K562 (cell line): ENCODE results near the gene MOB1B. TPM values are rescaled to one million over a fixed set of nuclear protein-coding genes. Genes with fewer than 3 reads are reported as not detected.
A peak's percentile ranks its signal among the peaks of the same experiment; 100 is the strongest.

Source experiments
- ATAC-seq: fragments of 200-7000 bp; cut with Tn5 transposase; 3 replicates; pipeline ENCODE4 v1.9.1; 2020; ENCODE audit warnings: moderate library complexity
- BruUV-seq: library from RNA; stranded (reverse); fragments of 400-500 nt; replicated peaks from 2 replicates; lab custom pipeline; 2021; lab: Mats Ljungman, UMichigan
- CTCF ChIA-PET: fragments of 300-600 bp; formaldehyde crosslinking; extraction: SDS; loops from one replicate; lab custom pipeline; 2021; ENCODE audit warnings: low intra/inter-chr PET ratio; lab: Yijun Ruan, JAX
- POLR2A ChIA-PET: fragments of 300-600, 350-650 bp; sonication (Branson Sonifier 250); formaldehyde crosslinking; extraction: SDS; loops from one replicate; lab custom pipeline; 2021; ENCODE audit warnings: antibody characterized with exemption, inconsistent platforms; lab: Yijun Ruan, JAX
- DNase-seq, 4 experiments: peaks; one replicate each; pipeline versions ENCODE4 v3.0.0 to v3.0.0-alpha.2; 2011 to 2018; ENCODE audit warnings: low spot score in 3 of 4, mixed read lengths in 3 of 4; ENCODE audit errors: extremely low read depth in 1 of 4
- FAIRE-seq: peaks from 2 replicates; lab custom pipeline; 2011; peaks lifted over from hg19 to GRCh38; lab: Jason Lieb, UNC
- H2AFZ ChIP-seq: 2 replicates; pipeline ENCODE4 v1.6.0; 2011; ENCODE audit warnings: low read depth, low read length, control low read depth, inconsistent platforms
- H3K27ac ChIP-seq: fragments of 200-600 bp; 3 replicates; pipeline ENCODE4 v1.8.0; 2011; ENCODE audit warnings: low read depth, mild to moderate bottlenecking, control low read depth, inconsistent platforms, low read length, moderate library complexity, mixed read lengths; ENCODE audit errors: extremely low read depth
- H3K27me3 ChIP-seq, 2 experiments: fragments of 300-600 bp in 1 of 2; 2 replicates in 1 of 2; 3 replicates in 1 of 2; pipeline versions ENCODE4 v1.6.0 to v1.8.0; 2011; ENCODE audit warnings: inconsistent platforms in 2 of 2, low read length in 2 of 2, mild to moderate bottlenecking in 1 of 2, mixed read lengths in 1 of 2, moderate library complexity in 1 of 2; ENCODE audit not compliant: control insufficient read depth in 2 of 2, insufficient read depth in 2 of 2
- H3K36me3 ChIP-seq: fragments of 300-600 bp; 3 replicates; pipeline ENCODE4 v1.8.0; 2011; ENCODE audit warnings: mild to moderate bottlenecking, low read length, inconsistent platforms; ENCODE audit not compliant: control insufficient read depth, insufficient read depth
- H3K4me1 ChIP-seq, 2 experiments: fragments of 200-600 bp in 1 of 2; replicated peaks in 1 of 2; 2 replicates in 1 of 2; 3 replicates in 1 of 2; pipeline versions ENCODE4 v1.5.1 to v1.8.0; 2011; ENCODE audit warnings: inconsistent platforms in 2 of 2, low read length in 2 of 2, mild to moderate bottlenecking in 1 of 2, mixed read lengths in 1 of 2, moderate library complexity in 1 of 2; ENCODE audit not compliant: control insufficient read depth in 2 of 2, insufficient read depth in 2 of 2
- H3K4me2 ChIP-seq: 2 replicates; pipeline ENCODE4 v1.6.1; 2011; ENCODE audit warnings: low read length, control low read depth, inconsistent platforms, mixed read lengths; ENCODE audit not compliant: insufficient read depth
- H3K4me3 ChIP-seq: fragments of 200-600 bp; sonication (generic), shearing (Covaris generic); 2 replicates; pipeline ENCODE4 v1.5.1; 2016; ENCODE audit warnings: control low read depth, inconsistent platforms
- H3K79me2 ChIP-seq: fragments of 200-600 bp; 3 replicates; pipeline ENCODE4 v1.8.0; 2011; ENCODE audit warnings: low read length, inconsistent platforms; ENCODE audit not compliant: control insufficient read depth, insufficient read depth
- H3K9ac ChIP-seq, 2 experiments: 2 replicates each; pipeline versions ENCODE4 v1.6.0 to v1.6.1; 2011; ENCODE audit warnings: low read depth in 2 of 2, low read length in 2 of 2, control low read depth in 1 of 2, inconsistent platforms in 1 of 2, mild to moderate bottlenecking in 1 of 2, mixed read lengths in 1 of 2; ENCODE audit not compliant: insufficient read depth in 1 of 2
- H3K9me1 ChIP-seq: one replicate; pipeline ENCODE4 v1.6.0; 2011; ENCODE audit warnings: inconsistent platforms, mild to moderate bottlenecking, low read length, moderate library complexity; ENCODE audit not compliant: control insufficient read depth, insufficient read depth
- H3K9me3 ChIP-seq: replicated peaks from 2 replicates; pipeline ENCODE4 v1.5.1; 2011; ENCODE audit warnings: low read depth, low read length, inconsistent platforms; ENCODE audit not compliant: control insufficient read depth, insufficient read depth
- H4K20me1 ChIP-seq: replicated peaks from 2 replicates; pipeline ENCODE4 v1.6.1; 2011; ENCODE audit warnings: low read length, inconsistent platforms, mixed read lengths; ENCODE audit not compliant: control insufficient read depth, insufficient read depth
- DMBX1 ChIP-seq: fragments of 250-450 bp; sonication (Bioruptor Pico); IDR thresholded peaks from 2 replicates; pipeline ENCODE4 v1.8.0; 2022; ENCODE audit warnings: inconsistent platforms, mild to moderate bottlenecking, moderate library complexity, borderline replicate concordance
- E2F4 ChIP-seq: sonication (generic); formaldehyde crosslinking; IDR thresholded peaks from 2 replicates; pipeline ENCODE4 v1.8.0; 2022; ENCODE audit warnings: mild to moderate bottlenecking, low read depth, missing genetic modification reagents
- MAZ ChIP-seq, 2 experiments: fragments of 450-650 bp in 1 of 2; sonication (generic) in 1 of 2; formaldehyde crosslinking; IDR thresholded peaks in 1 of 2; conservative IDR thresholded peaks in 1 of 2; 2 replicates each; pipeline versions ENCODE4 v1.4.0 to v1.5.0; 2020; ENCODE audit warnings: mild to moderate bottlenecking in 1 of 2, missing genetic modification reagents in 1 of 2
- SPI1 ChIP-seq: IDR thresholded peaks from 2 replicates; pipeline ENCODE4 v1.6.1; 2011; ENCODE audit warnings: low read depth, low read length, control low read depth, borderline replicate concordance
- SUPT5H ChIP-seq: fragments of 450-650 bp; IDR thresholded peaks from 2 replicates; pipeline ENCODE4 v1.6.1; 2016
- TFAP4 ChIP-seq: sonication (generic); formaldehyde crosslinking; IDR thresholded peaks from 2 replicates; pipeline ENCODE4 v1.8.0; 2022; ENCODE audit warnings: missing genetic modification reagents, mild to moderate bottlenecking, moderate library complexity, borderline replicate concordance
- ZBTB17 ChIP-seq: fragments of 450-650 bp; formaldehyde crosslinking; IDR thresholded peaks from 2 replicates; pipeline ENCODE4 v1.4.0; 2020; ENCODE audit warnings: mild to moderate bottlenecking
- ZBTB8A ChIP-seq: fragments of 450-650 bp; IDR thresholded peaks from 2 replicates; pipeline ENCODE4 v1.6.1; 2018; ENCODE audit warnings: mild to moderate bottlenecking, moderate library complexity; ENCODE audit not compliant: partially characterized antibody
- WGBS: fragments of 100-300 bp; shearing (Covaris generic); methylation state at CpG from one replicate; pipeline ENCODE4 v1.1.6; 2016; ENCODE audit warnings: low coverage, mixed read lengths; ENCODE audit not compliant: insufficient coverage; ENCODE audit errors: missing lambda C conversion rate; 5-methylcytosine and 5-hydroxymethylcytosine counted together
- in situ Hi-C: fragments of 300-500 bp; cut with MboI; formaldehyde crosslinking; loops from 4 replicates; pipeline ENCODE4 v1.15.0; 2018; ENCODE audit warnings: inconsistent platforms, mixed read lengths
- intact Hi-C: fragments of 100-400 bp; cut with micrococcal nuclease; formaldehyde crosslinking; loops from 2 replicates; pipeline ENCODE4 v1.14.2; 2022
- polyA plus RNA-seq, 8 experiments: library from polyadenylated mRNA; depleted of rRNA in 4 of 8; stranded (reverse) in 5 of 8; unstranded in 3 of 8; fragments of >200 nt; fragmentation: Nextera tagmentation in 2 of 8; fragmentation: Illumina TruSeq in 1 of 8; extraction: Ambion mirVana in 2 of 8; extraction: Trizol in 1 of 8; gene quantifications; 2 replicates each; pipeline versions ENCODE4 v1.2.1 to v1.2.3, GENCODE V29; 2011 to 2014; ENCODE audit warnings: inconsistent platforms in 1 of 8, missing spikeins in 1 of 8
- total RNA-seq, 7 experiments: library from RNA; depleted of rRNA in 6 of 7; stranded (reverse); fragments of >200 nt in 6 of 7; fragmentation: Illumina TruSeq in 2 of 7; extraction: Trizol in 2 of 7; gene quantifications; 2 replicates each; pipeline versions ENCODE4 v1.2.1 to v1.2.3, GENCODE V29; 2011 to 2021; ENCODE audit warnings: low replicate concordance in 1 of 7

Gene MOB1B
- total and polyA plus RNA-seq, 9 of the 15 experiments (the other 6 are each of a cell fraction or from before 2014, with no cell fraction given), result 8.4 to 37.8 (median 19.0) TPM

- Histone ChIP-seq H3K27ac (no peak overlapping the region), H3K27me3 (no peaks in the 10 kb centered on the region)
- peak; percentile 69; the same call in 1 of the 2 replicates for TF ChIP-seq SPI1
- TF ChIP-seq MAZ (CRISPR knock-in tag; conservative IDR thresholded peaks at IDR 0.05 in 1 of 2, IDR thresholded peaks at IDR 0.05 in 1 of 2), result no peak
- TF ChIP-seq, all 486 proteins: peak for 1
- in situ Hi-C loops, result no loop called here
- ChIA-PET CTCF (no interaction called here), POLR2A (interaction anchor here (1.4 kb wide), 1 partner anchor 26 kb away, joined by 3 read pairs; no protein-coding TSS in a partner anchor)
- peaks cover 3% of the 10 kb centered on the region; the same call in 1 of the 2 replicates for H3K9me3 ChIP-seq
- H3K9me1 ChIP-seq, result no peaks in the 10 kb centered on the region
- peak in 1 of 4 experiments; percentile 19 for DNase-seq
- H4K20me1 ChIP-seq, result peaks cover 6% of the 10 kb centered on the region
- no peak overlapping the region for H3K4me2 ChIP-seq
- intact Hi-C loops, result no loop called here
- no TSS peak for BruUV-seq
- 56% methylated on average over 2 of the region's 2 CpGs for WGBS
- H3K36me3 ChIP-seq, result peaks cover 20% of the 10 kb centered on the region; the same call in 2 of the 3 replicates
- H3K79me2 ChIP-seq, result peaks cover 93% of the 10 kb centered on the region
- no peak overlapping the region; a peak in 1 of 4 replicates for H3K9ac ChIP-seq
- no peak overlapping the region for H2AFZ ChIP-seq
- ATAC-seq, result no peak
- FAIRE-seq, result peak; percentile 49
- no peak overlapping the region for H3K4me3 ChIP-seq
- H3K4me1 ChIP-seq, result peaks cover 8 to 17% of the 10 kb centered on the region in 2 experiments; a peak in 4 of 5 replicates
Observed at GRCh38 chr4:70930530-70931256, 28.5 kb downstream of the MOB1B start.

DNA sequence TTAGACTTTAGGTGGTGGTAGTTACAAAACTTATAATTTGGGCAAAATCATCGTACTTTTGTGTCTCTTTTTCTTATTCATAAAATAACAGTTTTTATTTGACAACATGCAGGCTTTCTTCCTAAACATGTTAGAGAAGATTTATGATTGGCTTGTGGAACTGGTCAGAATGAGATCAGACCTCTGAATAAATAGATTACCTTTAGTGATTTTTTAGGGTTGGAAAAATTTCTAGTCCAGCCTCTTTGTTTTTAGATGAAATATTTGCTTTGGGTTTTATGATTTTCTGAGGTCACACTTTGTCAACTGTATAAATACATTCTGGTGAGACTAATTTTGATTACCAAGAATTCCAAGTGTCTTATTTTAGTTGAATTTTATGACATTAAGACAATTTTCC, 29.2 kb downstream of the MOB1B start:
- no TSS peak for BruUV-seq
- Histone ChIP-seq H3K4me1 (peaks cover 8 to 23% of the 10 kb centered on the region in 2 experiments; a peak in 4 of 5 replicates), H3K9me3 (peaks cover 3% of the 10 kb centered on the region; the same call in 1 of the 2 replicates), H3K36me3 (peaks cover 24% of the 10 kb centered on the region; the same call in 2 of the 3 replicates), H2AFZ (no peak overlapping the region), H3K9ac (no peak overlapping the region), H3K4me3 (no peak overlapping the region), H3K27me3 (no peaks in the 10 kb centered on the region), H3K4me2 (no peak overlapping the region), H3K9me1 (no peaks in the 10 kb centered on the region), H4K20me1 (peaks cover 6% of the 10 kb centered on the region), H3K79me2 (peaks cover 92% of the 10 kb centered on the region), H3K27ac (no peak overlapping the region)
- no peak for DNase-seq
- intact Hi-C loops (no loop called here), in situ Hi-C loops (no loop called here)
- whole genome bisulfite sequencing, result 74% methylated on average over 1 of the region's 1 CpG
- no peak for ATAC-seq
- POLR2A ChIA-PET, result no interaction called here
- FAIRE-seq, result no peak
- TF ChIP-seq TFAP4 (CRISPR knock-in tag), result no peak
- no peak for TF ChIP-seq ZBTB17
- no peak for TF ChIP-seq DMBX1 (CRISPR knock-in tag)
- no peak for TF ChIP-seq ZBTB8A
- no peak for TF ChIP-seq E2F4 (CRISPR knock-in tag)
- no peak for TF ChIP-seq SUPT5H
- CTCF ChIA-PET, result no interaction called here
